Measurements from ENCODE around the gene PLEKHA4. TPM values are rescaled to one million over a fixed set of nuclear protein-coding genes. Genes with fewer than 3 reads are reported as not detected.

PLEKHA4 gene
- total and polyA plus RNA-seq, 9 of the 15 experiments (the other 6 are each of a cell fraction or from before 2014, with no cell fraction given), result 0.07 to 30.8 (median 11.4) TPM

GRCh38 chr19:48873476-48874302, 5.3 kb upstream of the PLEKHA4 start (continued):
- TF ChIP-seq ZHX1 (conservative IDR thresholded peaks at IDR 0.05; ENCODE audit: low read length) (no peak), HDAC2 (IDR thresholded peaks at IDR 0.05) (peak; percentile 90), CHD4 (IDR thresholded peaks at IDR 0.05; ENCODE audit: insufficient read depth, insufficient replicate concordance, low read depth, low read length, poor library complexity, severe bottlenecking) (no peak), ATF4 (CRISPR knock-in tag; IDR thresholded peaks at IDR 0.05) (0 out of 2 replicates have a peak, but pooled peaks have one; percentile 51), NCOA2 (IDR thresholded peaks at IDR 0.05; ENCODE audit: partially characterized antibody in 2 of 2) (peak in 1 of 2 experiments; percentile 82), ZNF696 (CRISPR knock-in tag; conservative IDR thresholded peaks at IDR 0.05) (no peak), CBFB (CRISPR knock-in tag; IDR thresholded peaks at IDR 0.05) (peak; percentile 52; the same call in 1 of the 2 replicates), SNIP1 (IDR thresholded peaks at IDR 0.05; ENCODE audit: low read depth) (no peak), DNMT1 (IDR thresholded peaks at IDR 0.05) (no peak), ZNF764 (CRISPR knock-in tag; IDR thresholded peaks at IDR 0.05; ENCODE audit: low read depth) (no peak), MEIS2 (IDR thresholded peaks at IDR 0.05; ENCODE audit: partially characterized antibody) (peak; percentile 79), ILF3 (IDR thresholded peaks at IDR 0.05; ENCODE audit: borderline replicate concordance) (0 out of 2 replicates have a peak, but pooled peaks have one; percentile 25), MCM3 (IDR thresholded peaks at IDR 0.05) (no peak), ZNF174 (CRISPR knock-in tag; IDR thresholded peaks at IDR 0.05) (no peak), CREB3 (tag; conservative IDR thresholded peaks at IDR 0.05; ENCODE audit: low read depth) (peak; percentile 63; the same call in 1 of the 2 replicates), TFAP4 (CRISPR knock-in tag; IDR thresholded peaks at IDR 0.05; ENCODE audit: borderline replicate concordance) (peak; percentile 92), CEBPZ (IDR thresholded peaks at IDR 0.05; ENCODE audit: borderline replicate concordance, low read depth, low read length) (no peak), HNRNPH1 (optimal IDR thresholded peaks at IDR 0.05; ENCODE audit: low read depth, low read length) (no peak)
